Spleen (tissue), 11 donors: ENCODE results near the gene KCNH8. TPM values are rescaled to one million over a fixed set of nuclear protein-coding genes. Genes with fewer than 3 reads are reported as not detected.

ENCODE experiments used
- DNase-seq: peaks from one replicate; pipeline ENCODE4 v3.0.0-alpha.2; 2020
- H3K27ac ChIP-seq, 8 donors: fragments of 200-600 bp; sonication (generic) in 7 of 8; 1 replicate in 4 of 8; 2 replicates in 4 of 8; pipeline versions ENCODE4 v1.5.0 to v1.8.0; 2016 to 2021; ENCODE audit warnings: inconsistent platforms in 4 of 8, mild to moderate bottlenecking in 4 of 8, moderate library complexity in 1 of 8
- H3K27me3 ChIP-seq, 7 donors: fragments of 200-600 bp; sonication (generic) in 6 of 7; replicated peaks in 1 of 7; 1 replicate in 4 of 7; 2 replicates in 3 of 7; pipeline versions ENCODE4 v1.5.0 to v1.8.0; 2016 to 2021; ENCODE audit warnings: inconsistent platforms in 3 of 7, mild to moderate bottlenecking in 1 of 7
- H3K36me3 ChIP-seq, 6 donors: fragments of 200-600 bp; sonication (generic) in 5 of 6; 1 replicate in 4 of 6; 2 replicates in 2 of 6; pipeline versions ENCODE4 v1.5.0 to v1.8.0; 2016 to 2021; ENCODE audit warnings: inconsistent platforms in 2 of 6
- H3K4me1 ChIP-seq, 6 donors: fragments of 200-600 bp; sonication (generic) in 5 of 6; 1 replicate in 3 of 6; 2 replicates in 3 of 6; pipeline versions ENCODE4 v1.5.0 to v1.8.0; 2016 to 2021; ENCODE audit warnings: inconsistent platforms in 3 of 6
- H3K4me3 ChIP-seq, 8 donors: fragments of 200-600 bp; sonication (generic) in 7 of 8; 1 replicate in 4 of 8; 2 replicates in 4 of 8; pipeline versions ENCODE4 v1.5.0 to v1.8.0; 2016 to 2021; ENCODE audit warnings: inconsistent platforms in 4 of 8, mild to moderate bottlenecking in 4 of 8, moderate library complexity in 2 of 8
- H3K9me3 ChIP-seq, 8 donors: fragments of 200-600 bp; sonication (generic) in 7 of 8; 1 replicate in 4 of 8; 2 replicates in 4 of 8; pipeline versions ENCODE4 v1.5.0 to v1.8.0; 2016 to 2021; ENCODE audit warnings: inconsistent platforms in 4 of 8
- POLR2A ChIP-seq, 3 donors: fragments of 450-650 bp; IDR thresholded peaks; one replicate each; pipeline ENCODE4 v1.5.1; 2017; ENCODE audit warnings: antibody characterized with exemption in 3 of 3, mild to moderate bottlenecking in 1 of 3
- POLR2AphosphoS5 ChIP-seq, 3 donors: sonication (generic); formaldehyde crosslinking; IDR thresholded peaks; one replicate each; pipeline ENCODE4 v1.5.1; 2017; ENCODE audit warnings: antibody characterized with exemption in 3 of 3
- WGBS, 5 donors: extraction: QIAGEN DNeasy Blood & Tissue Kit in 3 of 5; methylation state at CpG; one replicate each; pipeline versions ENCODE4 v1.1.5 to v1.1.7; 2013 to 2018; 5-methylcytosine and 5-hydroxymethylcytosine counted together
- intact Hi-C: fragments of 100-400 bp; cut with DNase I; formaldehyde crosslinking; loops from one replicate; pipeline ENCODE4 v1.15.0; 2023; ENCODE audit warnings: low total_unique reads
- polyA plus RNA-seq, 3 donors: library from polyadenylated mRNA; stranded (reverse); fragments of 200-250 nt; gene quantifications; one replicate each; pipeline ENCODE4 v1.2.1, GENCODE V29; 2013
- total RNA-seq, 7 donors: library from RNA; depleted of rRNA in 3 of 7; stranded (reverse); fragments of >200 nt in 3 of 7; fragmentation: NEBNext Ultra II Directional in 4 of 7; extraction: Animal tissue kit (Norgen Biotek cat#: 25700) in 4 of 7; gene quantifications; one replicate each; pipeline versions ENCODE4 v1.1.0 to v1.2.1, GENCODE V29; 2016 to 2021
- TF ChIP-seq, protein P1 (sequence below), 11 experiments: fragments of 200-600 bp in 7 of 11; fragments of 450-650 bp in 4 of 11; sonication (generic) in 4 of 11; IDR thresholded peaks in 8 of 11; conservative IDR thresholded peaks in 3 of 11; 1 replicate in 7 of 11; 2 replicates in 4 of 11; pipeline versions ENCODE4 v1.4.0 to v1.8.0; 2016 to 2021; ENCODE audit warnings: antibody characterized with exemption in 11 of 11, inconsistent platforms in 4 of 11, mild to moderate bottlenecking in 1 of 11
- donor health status: healthy with polysubstance abuse.
- donor health status: DM: no; HTN: no; CAD: no; lungs with moderate emphysema.
- donor health status: DM: no; HTN: no; CAD: no.
- donor health status: Bipolar disorder and iron deficiency.
- donor health status: healthy.
- donor health status: DM: no; HTN: no; CAD: no.
- donor health status: DM: yes; HTN: yes; CAD: no.

KCNH8 gene
- total and polyA plus RNA-seq, 10 donors, result 0.70 to 3.1 (median 2.2) TPM

DNA sequence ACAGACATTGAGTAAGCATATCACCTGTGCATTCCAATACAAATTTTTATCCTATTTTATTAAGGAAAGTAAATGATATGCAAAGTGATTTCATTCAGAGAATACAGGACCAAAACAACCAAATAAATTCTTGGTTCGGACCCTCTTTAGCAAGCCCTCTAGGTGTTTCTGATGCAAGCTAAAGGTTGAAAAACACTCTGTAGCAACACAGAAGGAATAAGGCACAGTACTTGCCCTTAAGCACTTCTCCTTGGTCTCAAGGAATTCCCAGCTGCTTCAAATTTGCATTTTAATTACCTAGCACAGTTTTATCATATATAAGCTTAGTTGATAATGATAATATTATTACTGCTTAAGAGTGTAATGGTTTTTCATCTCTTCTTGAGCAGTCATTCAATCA, 288.4 kb downstream of the KCNH8 start:
- DNase-seq, result no peak
- Histone ChIP-seq H3K4me1 (no peaks in the 10 kb centered on the region), H3K27me3 (no peaks in the 10 kb centered on the region), H3K9me3 (no peaks in the 10 kb centered on the region), H3K4me3 (no peak overlapping the region), H3K27ac (no peak overlapping the region), H3K36me3 (peaks cover 0 to 5% (median 0%) of the 10 kb centered on the region in 6 donors)
- no peak for TF ChIP-seq POLR2AphosphoS5 (IDR thresholded peaks at IDR 0.05)
- no peak for TF ChIP-seq POLR2A (IDR thresholded peaks at IDR 0.05)
- TF ChIP-seq, protein P1, sequence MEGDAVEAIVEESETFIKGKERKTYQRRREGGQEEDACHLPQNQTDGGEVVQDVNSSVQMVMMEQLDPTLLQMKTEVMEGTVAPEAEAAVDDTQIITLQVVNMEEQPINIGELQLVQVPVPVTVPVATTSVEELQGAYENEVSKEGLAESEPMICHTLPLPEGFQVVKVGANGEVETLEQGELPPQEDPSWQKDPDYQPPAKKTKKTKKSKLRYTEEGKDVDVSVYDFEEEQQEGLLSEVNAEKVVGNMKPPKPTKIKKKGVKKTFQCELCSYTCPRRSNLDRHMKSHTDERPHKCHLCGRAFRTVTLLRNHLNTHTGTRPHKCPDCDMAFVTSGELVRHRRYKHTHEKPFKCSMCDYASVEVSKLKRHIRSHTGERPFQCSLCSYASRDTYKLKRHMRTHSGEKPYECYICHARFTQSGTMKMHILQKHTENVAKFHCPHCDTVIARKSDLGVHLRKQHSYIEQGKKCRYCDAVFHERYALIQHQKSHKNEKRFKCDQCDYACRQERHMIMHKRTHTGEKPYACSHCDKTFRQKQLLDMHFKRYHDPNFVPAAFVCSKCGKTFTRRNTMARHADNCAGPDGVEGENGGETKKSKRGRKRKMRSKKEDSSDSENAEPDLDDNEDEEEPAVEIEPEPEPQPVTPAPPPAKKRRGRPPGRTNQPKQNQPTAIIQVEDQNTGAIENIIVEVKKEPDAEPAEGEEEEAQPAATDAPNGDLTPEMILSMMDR (IDR thresholded peaks at IDR 0.05 in 8 of 11, conservative IDR thresholded peaks at IDR 0.05 in 3 of 11), result no peak
- intact Hi-C loops, result no loop called here
- WGBS, 5 donors, result 81 to 92% (median 86%) methylated on average over 1 of the region's 1 CpG

DNA sequence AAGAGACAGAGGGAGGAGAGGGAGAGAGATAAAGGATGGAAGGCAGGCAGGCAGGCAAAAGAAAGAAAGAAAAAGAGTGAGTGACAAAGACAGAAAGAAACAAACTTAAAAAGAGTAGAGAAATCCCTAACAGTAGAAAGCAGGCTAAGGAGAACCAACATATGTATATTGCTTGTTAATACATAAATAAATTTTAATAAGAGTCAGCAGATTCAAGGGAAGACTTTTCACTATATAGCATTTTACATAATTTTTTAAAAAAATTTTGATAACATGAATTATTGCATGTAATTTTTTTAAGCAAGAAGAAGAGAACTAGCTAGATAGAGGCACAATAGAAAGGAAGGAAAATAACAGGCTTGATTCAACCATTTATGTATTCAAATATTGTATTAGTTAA, 291.6 kb downstream of the KCNH8 start:
- DNase-seq, result no peak
- Histone ChIP-seq H3K4me1 (no peaks in the 10 kb centered on the region), H3K27me3 (no peaks in the 10 kb centered on the region), H3K36me3 (peaks cover 0 to 5% (median 0%) of the 10 kb centered on the region in 6 donors), H3K4me3 (no peak overlapping the region), H3K9me3 (no peaks in the 10 kb centered on the region), H3K27ac (no peak overlapping the region)
- TF ChIP-seq, protein P1 (IDR thresholded peaks at IDR 0.05 in 8 of 11, conservative IDR thresholded peaks at IDR 0.05 in 3 of 11), result no peak
- no peak for TF ChIP-seq POLR2A (IDR thresholded peaks at IDR 0.05)
- no peak for TF ChIP-seq POLR2AphosphoS5 (IDR thresholded peaks at IDR 0.05)
- intact Hi-C loops, result no loop called here

DNA sequence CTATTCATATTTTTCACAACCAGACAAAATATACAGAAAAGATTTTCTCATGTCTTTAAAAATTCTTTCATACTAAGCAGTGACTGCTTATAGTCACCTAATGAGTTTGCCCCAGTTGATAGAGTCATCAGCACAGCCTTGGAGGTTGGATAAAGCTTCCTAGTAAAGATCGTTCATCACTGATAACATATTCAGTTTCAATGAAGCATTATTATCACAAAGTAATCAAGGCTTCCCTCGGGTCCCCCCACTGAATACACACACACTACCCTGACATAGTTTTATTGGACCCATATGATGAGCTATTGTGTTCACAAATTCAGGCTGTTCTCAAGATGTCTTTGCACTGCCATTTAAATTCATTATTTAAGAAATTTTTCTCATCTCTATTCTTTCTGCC, 297.8 kb downstream of the KCNH8 start:
- Histone ChIP-seq H3K27ac (no peak overlapping the region), H3K27me3 (no peaks in the 10 kb centered on the region), H3K4me3 (no peak overlapping the region), H3K9me3 (no peaks in the 10 kb centered on the region), H3K4me1 (peaks cover 0 to 3% (median 0%) of the 10 kb centered on the region in 6 donors), H3K36me3 (no peaks in the 10 kb centered on the region)
- no peak for TF ChIP-seq POLR2AphosphoS5 (IDR thresholded peaks at IDR 0.05)
- no peak for TF ChIP-seq POLR2A (IDR thresholded peaks at IDR 0.05)
- TF ChIP-seq, protein P1 (IDR thresholded peaks at IDR 0.05 in 8 of 11, conservative IDR thresholded peaks at IDR 0.05 in 3 of 11), result no peak
- 67 to 87% (median 72%) methylated on average over 2 of the region's 2 CpGs for WGBS, 5 donors
- intact Hi-C loops, result no loop called here
- no peak for DNase-seq

DNA sequence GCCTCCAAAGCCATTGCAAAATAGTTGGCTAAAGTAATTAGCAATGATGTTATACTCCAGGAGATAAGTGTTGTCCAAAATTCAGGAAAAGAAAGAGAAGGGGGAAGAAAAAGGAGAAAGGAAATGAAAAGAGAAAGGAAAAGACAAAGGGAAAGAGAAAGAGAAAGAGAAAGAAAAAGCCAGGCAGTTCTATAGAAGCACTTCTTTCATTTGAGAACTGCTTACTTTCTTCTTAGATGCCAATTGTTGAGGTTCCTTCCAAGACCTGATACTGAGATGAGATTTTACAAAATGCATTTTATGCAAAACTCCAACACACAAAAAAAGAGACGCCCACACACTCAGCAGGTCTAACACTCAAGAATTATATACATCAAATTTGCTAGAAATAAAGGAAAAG, 298.4 kb downstream of the KCNH8 start:
- Histone ChIP-seq H3K4me3 (no peak overlapping the region), H3K27me3 (no peaks in the 10 kb centered on the region), H3K9me3 (no peaks in the 10 kb centered on the region), H3K4me1 (peaks cover 0 to 3% (median 0%) of the 10 kb centered on the region in 6 donors), H3K36me3 (no peaks in the 10 kb centered on the region), H3K27ac (no peak overlapping the region)
- TF ChIP-seq POLR2AphosphoS5 (IDR thresholded peaks at IDR 0.05), result no peak
- TF ChIP-seq POLR2A (IDR thresholded peaks at IDR 0.05), result no peak
- TF ChIP-seq, protein P1 (IDR thresholded peaks at IDR 0.05 in 8 of 11, conservative IDR thresholded peaks at IDR 0.05 in 3 of 11), result no peak
- 65 to 82% (median 80%) methylated on average over 1 of the region's 1 CpG for WGBS, 5 donors
- intact Hi-C loops, result no loop called here
- no peak for DNase-seq
